AML-193 (cell line): ENCODE measurements around the gene OR2F2.
A peak's percentile ranks its signal among the peaks of the same experiment; 100 is the strongest.

Experiments used
- DNase-seq, 2 experiments: peaks; one replicate each; lab custom pipeline; 2025; lab: John Stamatoyannopoulos, UW

The OR2F2 gene

DNA sequence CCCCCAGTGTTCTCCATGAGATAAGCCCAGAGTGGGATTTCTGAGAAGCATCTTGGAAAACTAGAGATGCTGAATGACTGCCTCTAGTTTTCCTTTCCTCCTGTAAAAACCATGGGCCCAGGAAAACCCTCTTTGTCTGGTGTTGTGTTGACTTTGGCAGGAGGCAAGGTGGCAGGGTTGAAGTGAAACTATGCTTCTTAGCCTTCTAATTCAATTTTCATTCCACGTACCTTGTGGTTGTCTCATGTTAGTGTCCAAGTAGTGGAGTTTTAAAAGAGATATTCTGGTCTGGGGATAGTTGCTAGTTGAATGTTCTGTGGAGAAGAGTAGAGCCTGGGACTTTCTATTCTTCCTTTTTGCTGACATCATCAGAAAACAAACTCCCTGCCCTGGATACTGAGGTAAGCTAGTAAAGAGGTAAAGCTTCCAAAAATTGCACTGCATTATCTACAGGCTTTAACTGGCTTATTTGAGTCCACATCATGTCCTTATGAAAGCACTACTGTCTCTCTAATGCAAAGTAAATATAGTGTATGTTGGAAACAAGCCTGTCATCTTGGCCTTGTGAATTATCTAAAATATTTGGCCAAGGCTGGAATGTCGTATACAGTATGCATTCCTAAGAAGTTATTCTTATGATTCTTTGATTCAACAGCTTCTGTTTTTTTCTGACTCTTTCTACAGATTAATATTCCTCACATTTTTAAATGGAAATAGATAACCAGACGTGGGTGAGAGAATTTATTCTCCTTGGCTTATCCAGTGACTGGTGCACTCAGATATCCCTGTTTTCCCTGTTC is at the start of gene OR2F2:
OR2F2 (plus strand) TSS at position 708 of the 800 bp plus-strand sequence; CDS start at position 708, 0 bp downstream.
- DNase-seq: no peak

DNA sequence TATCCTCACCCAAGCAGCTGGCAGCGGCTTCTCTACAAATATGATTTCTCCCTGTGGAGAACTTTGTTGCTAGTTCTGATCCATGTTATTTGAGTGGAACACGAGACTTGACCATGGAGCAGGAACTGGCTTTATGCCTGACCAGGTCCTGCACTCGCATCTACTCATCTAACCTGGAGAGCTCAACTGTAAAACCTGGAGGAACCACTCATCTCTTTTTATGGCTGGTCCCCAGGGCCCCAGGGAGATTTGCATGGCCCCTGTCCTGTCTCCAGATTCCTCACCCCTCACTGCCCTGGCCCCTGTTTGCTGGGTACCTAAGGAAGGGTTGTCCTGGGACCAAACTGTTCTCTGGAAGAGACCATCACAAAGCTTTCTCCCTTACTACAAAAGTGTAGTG is 49.1 kb upstream of the OR2F2 start:
- no peak for DNase-seq

- DNase-seq: no peak
Measured at GRCh38 chr7:143886826-143887477, 48.1 kb upstream of the OR2F2 start.

DNA sequence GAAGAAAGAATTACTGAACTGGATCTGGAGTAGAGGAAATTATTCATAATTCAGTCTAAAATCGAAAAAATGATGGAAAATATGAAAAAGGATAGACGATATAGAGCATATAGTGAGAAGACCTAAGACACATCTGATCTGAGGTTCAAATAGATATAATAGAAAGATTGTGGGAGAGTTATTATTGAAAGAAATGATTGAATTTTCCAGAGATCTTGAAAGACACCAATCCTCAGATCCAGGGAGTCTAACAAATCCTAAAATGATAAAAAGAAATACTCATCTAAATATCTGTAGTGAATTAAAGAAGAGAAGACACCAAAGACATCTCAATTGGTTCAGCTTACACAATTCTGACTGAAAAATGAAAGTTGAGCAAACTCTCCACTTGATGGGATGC is 46.0 kb upstream of the OR2F2 start:
- DNase-seq: no peak

DNA sequence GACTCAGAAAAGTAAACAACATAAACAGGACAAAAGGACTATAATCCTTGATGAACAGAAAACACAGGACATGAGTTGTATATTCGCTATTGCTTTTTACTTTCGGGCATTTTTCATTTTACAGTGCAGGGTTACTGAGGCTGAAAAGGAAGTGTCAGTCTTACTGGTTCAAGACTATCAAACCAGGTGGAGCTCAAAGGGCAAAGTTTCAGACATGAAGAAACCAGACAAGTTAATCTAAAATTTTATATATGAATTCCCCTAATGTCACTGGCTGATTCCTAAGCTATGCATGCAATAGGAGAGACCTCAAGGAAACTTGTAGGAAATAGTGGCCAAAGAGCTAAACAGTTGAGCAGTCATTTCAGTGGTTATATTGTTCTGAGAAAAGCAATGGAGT is 44.5 kb upstream of the OR2F2 start:
- DNase-seq: no peak

- DNase-seq: no peak
Measured at GRCh38 chr7:143891457-143891856, 43.6 kb upstream of the OR2F2 start.

DNA sequence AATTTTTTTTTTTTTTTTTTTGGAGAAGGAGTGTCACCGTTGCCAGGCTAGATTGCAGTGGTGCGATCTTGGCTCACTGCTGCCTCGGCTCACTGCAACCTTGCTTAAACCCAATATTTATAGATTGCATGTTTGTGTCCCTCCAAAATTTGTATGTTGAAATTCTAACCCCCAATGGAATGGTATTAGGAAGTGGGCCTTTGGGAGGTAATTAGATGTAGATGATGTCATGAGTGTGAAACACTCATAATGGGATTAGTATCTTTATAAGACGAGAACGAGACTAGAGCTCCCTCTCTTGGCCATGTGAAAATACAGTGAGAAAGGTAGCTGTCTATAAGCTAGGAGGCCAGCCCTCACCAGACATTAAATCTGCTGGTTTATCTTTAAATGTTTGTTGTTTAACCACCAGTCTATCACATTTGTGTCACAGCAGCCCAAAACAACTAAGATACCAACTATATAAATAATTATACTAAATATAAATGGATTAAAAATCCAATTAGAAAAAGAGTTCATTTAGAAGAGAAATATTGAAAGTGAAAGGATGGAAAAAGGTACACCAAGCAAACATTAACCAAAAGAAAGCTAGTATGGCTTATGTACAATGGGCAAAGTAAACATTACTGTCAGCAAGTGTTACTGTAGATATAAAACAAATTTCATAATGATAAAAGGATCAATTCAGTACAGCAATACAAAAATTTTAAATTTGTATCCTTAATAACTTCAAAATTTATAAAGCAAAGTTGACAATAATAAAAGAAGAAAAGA is 42.3 kb upstream of the OR2F2 start:
- DNase-seq: peak; percentile 66 to 76

GRCh38 chr7:143896667-143897066 is 38.4 kb upstream of the OR2F2 start:
- DNase-seq: no peak

- no peak for DNase-seq
Measured at GRCh38 chr7:143898810-143899209, 36.2 kb upstream of the OR2F2 start.

DNA sequence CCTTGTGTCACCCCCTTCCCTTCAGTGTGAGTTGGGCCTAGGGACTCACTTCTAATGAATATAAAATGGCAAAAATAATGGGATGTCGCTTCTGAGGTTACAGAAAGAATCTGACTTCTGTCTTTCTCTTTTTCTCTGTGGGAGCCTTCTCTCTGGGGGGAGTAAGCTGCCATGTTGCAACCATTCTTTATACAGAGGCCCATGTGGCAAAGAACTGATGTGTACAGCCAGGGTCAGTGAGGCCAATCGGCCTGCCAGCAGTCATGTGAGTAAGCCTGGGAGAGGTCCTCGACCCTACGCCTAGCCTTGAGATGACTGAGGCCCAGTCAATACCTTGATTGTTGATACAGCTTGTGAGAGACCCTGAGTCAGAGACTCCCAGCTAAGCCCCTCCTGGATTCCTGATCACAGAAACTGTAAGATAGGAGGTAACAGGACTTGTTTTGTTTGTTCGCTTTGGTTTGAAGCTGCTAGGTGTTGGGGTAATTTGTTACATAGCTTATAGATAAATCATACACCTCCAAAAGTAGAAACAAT is 34.7 kb upstream of the OR2F2 start:
- no peak for DNase-seq

- DNase-seq: no peak
Measured at GRCh38 chr7:143901332-143901667, 33.7 kb upstream of the OR2F2 start.

- peak; percentile 72 to 83 for DNase-seq
Measured at GRCh38 chr7:143901668-143902331, 33.2 kb upstream of the OR2F2 start, which contains the start of gene TCAF1. Gene TCAF1, minus strand, starts transcription at chr7:143902176. Its CDS starts 25,568 bp downstream, at chr7:143876608.

DNA sequence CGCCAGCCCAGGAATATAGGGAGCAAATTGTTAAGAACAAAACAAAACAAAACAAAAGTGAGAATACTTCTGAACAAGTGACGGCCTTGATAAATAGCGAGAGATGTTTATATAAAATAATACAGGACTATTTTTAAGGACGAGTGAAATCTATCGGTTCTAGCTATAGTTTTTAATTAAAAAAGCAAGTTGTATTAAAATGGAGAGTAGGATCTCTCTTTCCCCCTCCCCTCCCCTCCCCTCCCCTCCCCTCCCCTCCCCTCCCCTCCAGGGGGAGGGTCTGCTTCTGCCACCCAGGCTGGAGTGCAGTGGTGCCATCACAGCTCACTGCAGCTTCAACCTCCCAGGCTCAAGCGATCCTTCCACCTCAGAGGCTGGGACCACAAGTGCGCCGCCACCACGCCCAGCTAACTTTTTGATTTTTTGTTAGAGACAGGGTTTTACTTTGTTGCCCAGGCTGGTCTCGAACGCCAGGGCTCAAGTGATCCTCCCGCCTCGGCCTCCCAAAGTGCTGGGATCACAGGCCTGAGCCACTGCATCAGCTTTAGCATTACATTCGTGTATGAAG is 32.6 kb upstream of the OR2F2 start:
- no peak for DNase-seq

- DNase-seq: no peak
Measured at GRCh38 chr7:143905509-143905908, 29.5 kb upstream of the OR2F2 start.

DNA sequence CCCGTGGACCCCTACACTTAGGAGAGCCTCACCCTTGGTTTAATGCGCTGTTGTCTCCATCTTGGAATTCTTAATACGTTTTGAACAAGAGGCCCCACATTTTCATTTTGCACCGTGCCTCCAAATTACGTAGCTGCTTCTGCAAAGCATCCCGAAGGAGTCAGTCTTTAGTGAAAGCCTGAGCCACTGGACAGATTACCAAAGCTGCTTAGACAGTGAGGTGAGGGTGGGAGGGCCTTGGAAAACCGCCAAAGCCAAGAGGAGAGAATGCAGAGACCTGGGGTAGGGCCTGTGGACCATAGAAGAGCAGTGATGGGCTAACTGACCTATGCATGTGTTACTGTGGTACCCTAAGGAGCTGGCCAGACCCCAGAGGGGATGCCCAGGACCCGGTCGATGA is 28.9 kb upstream of the OR2F2 start:
- DNase-seq: no peak

DNA sequence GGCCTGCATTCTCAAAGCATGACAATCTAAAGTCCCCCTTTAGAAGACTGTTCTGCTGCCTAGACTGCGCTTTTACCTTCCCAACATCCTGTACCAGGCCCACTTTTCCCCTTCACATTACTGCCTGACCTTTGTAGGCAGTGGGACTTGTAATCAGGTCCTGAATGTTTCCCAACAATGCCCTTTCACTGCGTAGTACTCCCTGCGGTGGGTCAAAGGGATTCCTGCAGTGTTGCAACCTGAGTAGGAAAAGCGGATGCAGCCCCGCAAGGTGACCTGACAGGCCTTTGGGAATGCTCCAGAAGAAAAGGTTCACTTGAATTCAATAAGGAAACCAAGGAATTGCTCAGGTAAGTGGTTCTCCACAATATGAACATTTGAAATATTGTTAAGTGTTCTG is 28.1 kb upstream of the OR2F2 start:
- DNase-seq: no peak

DNA sequence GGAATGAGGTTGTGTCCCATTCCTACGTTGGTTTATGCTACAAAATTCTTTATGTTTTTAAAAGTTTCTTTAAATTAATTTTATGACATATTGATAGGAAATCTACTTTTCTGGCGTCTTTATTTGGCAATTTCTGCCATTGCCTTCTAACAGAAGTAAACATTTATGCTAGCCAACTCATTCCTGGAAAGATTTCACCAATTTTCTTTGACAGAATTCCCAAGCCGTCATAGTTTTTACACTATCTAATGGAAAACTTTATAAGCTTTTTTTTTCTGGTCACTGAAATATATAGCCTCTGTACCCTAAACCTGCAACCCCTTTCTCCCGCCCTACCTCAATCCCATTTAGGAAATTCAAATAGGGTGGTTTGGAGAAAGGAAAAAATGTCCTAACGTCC is 26.9 kb upstream of the OR2F2 start:
- no peak for DNase-seq

- DNase-seq: no peak
Measured at GRCh38 chr7:143909863-143910262, 25.2 kb upstream of the OR2F2 start.

GRCh38 chr7:143910473-143911248 is 24.4 kb upstream of the OR2F2 start:
- DNase-seq: no peak

DNA sequence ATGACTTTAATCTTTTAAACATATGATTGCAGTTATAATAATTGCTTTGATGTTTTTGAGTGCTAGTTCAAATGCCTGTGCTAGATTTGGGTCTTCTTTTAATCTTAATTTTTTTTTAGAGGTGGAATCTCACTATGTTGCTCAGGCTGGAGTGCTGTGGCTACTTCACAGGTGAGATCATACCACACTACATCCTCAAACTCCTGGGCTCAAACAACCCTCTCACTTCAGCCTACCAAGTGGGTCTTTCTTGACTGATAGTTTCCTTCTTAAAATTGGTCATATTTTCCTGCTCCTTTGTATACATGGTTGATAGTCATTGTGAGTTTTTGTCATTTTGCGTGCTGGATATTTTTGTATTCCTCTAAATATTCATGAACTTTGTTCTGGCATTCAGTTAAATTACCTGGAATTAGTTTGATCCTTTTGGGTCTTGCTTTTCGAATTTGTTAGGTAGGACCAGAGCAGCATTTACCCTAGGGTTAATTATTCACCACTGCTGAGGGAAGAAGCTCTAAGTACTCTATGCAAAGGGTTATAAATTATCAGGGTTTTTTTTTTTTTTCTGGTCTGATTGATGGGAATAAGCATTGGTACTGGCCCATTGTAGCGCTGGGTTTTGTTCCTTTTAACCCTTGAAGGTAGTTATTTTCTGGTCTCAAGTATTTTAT is 21.0 kb upstream of the OR2F2 start:
- no peak for DNase-seq
